ENCODE results near the gene GAB2.
A peak's percentile ranks its signal among the peaks of the same experiment; 100 is the strongest.

GAB2 gene

DNA sequence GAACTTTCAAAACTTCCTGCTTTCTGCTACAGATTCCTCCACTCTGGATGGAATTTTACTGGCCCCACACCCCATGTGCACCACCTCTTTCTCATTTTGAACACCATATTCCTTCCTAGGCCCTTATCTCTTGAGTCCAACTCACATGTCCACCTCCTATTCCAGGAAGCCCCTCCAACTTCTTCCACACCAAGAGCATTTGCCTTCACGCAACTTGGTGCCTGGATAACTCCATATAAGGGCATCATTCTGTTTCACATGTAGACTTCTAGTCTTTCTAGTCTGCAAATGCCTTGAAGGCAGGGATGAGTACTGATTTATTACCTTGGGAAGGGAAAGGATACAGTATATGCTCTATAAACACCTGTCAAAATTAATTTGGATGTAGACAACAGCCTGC lies 17.5 kb downstream of the GAB2 start:
- DNase-seq (ENCODE audit: low spot score), result no peak

DNA sequence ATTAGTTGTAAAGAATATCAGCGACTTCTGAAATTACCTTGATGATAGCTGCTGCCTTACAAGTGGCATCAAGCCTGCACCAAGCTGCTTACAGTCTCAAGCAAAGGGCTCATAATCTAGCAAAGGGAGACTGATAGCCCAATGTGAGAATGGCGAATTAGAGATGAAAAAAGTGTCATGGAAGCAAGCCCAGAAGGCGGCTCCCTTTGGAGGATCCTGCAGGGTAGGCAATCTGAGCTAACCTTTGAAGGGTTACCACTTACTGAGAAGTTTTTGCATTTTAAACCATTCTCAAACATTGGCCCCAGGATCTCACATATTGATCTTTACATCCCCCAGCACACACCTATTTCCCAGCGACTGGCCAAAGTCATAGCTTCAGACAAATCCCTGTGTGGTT lies 18.5 kb downstream of the GAB2 start:
- DNase-seq (ENCODE audit: low spot score), result no peak

DNA sequence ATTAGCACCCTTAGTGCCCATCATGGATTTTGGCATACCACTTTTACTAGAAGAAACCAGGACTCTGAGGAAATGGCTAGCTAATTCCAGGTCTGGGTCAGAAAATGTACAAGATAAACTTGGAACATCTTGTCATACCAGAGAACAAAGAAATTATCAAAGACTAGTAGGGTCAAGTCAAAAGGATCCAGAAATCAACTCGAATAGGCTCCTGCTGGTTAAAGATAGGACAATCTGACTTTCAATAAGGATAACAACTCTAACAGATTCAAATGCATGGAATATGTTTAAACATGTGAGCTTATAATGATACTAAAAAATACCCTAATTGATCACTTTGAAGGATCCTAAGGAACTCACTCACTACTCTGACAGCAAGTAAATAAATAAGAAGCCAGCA lies 18.9 kb downstream of the GAB2 start:
- no peak for DNase-seq (ENCODE audit: low spot score)

DNA sequence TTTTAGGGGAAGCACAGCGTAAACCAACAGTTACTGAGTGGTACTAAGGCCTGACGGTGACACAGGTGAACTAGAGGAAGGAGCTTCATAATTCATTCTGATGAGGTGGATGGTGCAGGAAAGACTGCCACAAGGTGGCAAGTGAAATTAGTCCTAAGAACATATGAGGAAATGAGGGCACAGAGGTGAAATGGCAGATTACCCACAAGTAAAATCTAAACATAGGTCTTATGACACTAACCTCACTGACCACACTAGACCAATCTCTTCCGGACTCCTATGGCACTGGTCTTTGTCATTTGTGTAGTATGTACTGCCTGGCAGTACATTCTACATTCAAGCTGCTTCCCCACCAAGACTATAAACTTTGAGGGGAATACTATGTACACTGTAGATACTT lies 20.2 kb downstream of the GAB2 start:
- DNase-seq (ENCODE audit: low spot score), result no peak

DNA sequence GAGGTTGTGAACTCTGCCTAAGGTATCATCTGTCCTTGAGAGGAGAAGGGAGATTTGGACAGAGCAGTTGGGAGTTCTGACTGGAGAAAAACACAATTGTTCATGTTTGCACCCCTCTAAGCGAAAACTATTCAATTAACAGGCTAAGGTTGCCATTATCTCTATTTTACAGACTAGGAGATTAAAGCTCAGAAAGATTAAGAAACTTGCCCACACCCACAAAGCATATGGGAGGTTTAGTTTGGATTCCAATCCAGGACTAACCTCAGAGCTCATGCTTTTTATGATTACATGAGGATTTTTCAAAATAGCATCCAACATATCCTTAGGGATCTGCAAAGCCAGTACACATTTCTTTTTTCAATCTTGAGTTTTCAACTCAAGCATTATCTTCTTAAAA lies 22.0 kb downstream of the GAB2 start:
- DNase-seq (ENCODE audit: low spot score), result no peak

DNA sequence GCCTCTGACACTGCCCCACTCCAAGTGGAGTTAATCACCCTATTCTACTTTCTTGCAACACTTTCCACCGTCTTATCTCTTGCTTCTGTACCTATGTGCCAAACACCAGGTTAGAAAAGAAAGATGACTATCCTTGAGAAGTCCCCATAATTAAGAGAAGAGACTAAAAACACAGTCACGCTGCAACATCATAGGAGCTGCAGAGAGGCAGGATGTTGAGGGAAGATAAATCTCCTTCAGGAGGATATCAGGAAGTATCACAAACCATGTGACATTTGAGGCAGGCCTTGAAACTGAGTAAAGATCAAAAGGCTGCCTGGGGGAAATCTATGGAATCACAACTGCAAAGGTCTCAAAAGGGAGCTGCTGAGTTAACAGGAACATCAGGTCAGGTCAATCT lies 24.8 kb downstream of the GAB2 start:
- no peak for DNase-seq (ENCODE audit: low spot score)

DNA sequence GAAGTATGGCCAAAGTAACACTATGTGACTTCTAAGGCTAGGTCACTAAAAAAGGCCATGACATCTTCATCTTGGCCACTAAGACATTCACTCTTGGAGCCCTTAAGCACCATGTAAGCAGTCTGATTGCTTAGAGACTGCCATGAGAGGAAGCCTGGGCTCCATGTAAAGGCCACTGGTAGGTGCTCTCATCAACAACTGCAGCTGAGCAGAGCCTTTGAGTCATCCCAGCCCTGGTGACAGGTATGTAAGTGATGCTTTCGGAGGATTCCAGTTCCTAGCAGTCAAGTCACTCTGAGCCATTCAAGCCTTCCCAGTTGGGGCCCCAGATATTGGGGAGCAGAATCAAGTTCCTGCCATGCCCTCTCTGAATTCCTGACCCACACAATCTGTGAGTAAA lies 26.2 kb downstream of the GAB2 start:
- no peak for DNase-seq (ENCODE audit: low spot score)

DNA sequence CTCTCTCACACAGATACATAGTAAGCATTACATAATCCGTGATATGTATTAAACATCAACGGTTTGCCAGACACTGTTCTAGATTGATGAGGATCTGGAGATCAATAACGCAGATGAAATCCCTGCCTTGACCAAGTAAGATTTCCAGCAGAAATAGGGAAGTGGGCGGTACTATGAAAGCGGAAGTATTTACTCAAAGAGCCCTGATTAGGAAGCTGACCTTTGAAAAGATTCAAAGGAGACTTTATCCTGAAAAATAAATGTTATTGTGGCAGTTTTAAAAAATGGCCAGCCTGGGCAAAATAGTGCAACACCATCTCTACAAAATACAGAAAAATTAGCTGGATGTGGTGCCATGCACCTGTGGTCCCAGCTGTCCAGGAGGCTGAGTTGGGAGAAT lies 26.8 kb downstream of the GAB2 start:
- DNase-seq (ENCODE audit: low spot score), result no peak

DNA sequence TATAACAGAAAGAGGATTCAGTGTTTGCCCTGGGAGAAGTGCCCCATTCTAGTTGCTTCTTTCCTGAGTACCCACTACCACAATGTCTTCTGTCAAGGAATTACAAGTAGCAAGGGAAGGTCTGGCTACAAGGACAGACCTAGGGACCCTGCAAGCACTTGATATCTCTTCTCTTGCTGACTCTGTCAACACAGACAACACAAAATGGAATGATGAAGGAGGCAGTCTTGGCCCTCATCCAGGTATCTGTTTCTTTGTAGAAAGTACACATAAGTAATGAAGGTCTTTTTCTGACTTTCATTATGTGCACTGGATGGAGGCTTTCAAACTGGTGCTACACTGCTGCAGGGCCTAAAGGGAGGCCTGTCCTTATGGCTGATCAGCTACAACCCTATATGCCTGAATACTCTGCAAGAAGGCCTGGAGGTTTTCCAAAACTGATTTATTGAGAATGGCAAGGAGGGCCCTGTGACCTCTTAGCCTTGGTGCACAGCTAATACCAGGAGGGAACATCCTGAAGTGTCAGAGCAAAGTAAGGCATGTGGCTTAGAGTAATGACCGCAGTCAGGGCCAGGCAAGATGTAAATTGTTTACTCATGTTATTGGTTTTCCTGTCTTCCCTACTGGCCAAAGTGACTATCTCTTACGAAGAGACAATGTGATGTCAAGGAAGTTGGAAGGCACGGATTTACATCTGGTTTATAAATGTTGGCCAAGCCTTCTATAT lies 31.2 kb downstream of the GAB2 start:
- DNase-seq (ENCODE audit: low spot score), result no peak

DNA sequence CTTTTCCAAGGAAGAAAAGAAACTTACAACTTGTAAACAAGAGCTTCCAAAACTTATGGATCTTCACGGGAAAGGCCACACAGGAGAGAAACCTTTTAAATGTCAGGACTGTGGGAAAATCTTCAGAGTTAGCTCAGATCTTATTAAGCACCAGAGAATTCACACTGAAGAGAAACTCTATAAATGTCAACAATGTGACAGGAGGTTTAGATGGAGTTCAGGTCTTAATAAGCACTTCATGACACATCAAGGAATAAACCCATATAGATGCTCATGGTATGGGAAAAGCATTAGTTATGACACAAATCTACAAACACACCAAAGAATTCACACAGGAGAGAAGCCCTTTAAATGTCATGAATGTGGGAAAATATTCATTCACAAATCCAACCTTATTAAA lies 32.4 kb downstream of the GAB2 start:
- DNase-seq (ENCODE audit: low spot score), result no peak

DNA sequence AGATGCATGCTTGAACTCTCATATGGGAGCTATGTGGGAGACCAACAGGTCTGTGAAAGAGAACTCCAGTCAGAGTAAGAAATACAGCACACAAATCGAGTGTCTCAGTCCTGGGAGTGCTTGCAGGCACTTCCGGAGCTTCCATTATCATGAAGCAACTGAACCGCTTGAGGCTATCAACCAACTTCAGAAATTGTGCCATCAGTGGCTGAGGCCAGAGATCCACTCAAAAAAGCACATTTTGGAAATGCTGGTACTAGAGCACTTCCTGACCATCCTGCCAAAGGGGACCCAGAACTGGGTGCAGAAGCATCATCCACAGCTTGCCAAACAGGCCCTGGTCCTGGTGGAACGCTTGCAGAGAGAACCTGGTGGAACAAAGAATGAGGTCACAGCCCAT lies 33.4 kb downstream of the GAB2 start:
- DNase-seq (ENCODE audit: low spot score), result no peak

DNA sequence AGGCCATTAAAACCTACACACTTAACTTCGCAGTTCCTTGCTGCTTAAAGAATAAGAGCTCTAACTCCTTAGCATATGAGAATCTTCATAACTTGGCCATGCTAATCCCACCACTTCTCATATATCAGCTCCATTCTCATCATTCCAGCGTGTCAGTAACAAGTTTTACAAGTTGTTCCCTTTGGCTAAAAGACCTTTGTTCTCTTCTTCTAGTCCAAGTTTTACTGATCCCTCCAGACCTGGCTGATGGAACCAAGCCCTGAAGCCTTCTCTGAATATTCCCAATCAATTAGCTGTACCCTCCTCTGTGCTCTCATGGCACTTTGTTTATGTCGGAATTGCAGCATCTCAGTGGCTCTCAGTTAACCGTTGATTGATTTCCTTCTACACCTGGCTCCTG lies 35.8 kb downstream of the GAB2 start:
- DNase-seq (ENCODE audit: low spot score), result no peak

DNA sequence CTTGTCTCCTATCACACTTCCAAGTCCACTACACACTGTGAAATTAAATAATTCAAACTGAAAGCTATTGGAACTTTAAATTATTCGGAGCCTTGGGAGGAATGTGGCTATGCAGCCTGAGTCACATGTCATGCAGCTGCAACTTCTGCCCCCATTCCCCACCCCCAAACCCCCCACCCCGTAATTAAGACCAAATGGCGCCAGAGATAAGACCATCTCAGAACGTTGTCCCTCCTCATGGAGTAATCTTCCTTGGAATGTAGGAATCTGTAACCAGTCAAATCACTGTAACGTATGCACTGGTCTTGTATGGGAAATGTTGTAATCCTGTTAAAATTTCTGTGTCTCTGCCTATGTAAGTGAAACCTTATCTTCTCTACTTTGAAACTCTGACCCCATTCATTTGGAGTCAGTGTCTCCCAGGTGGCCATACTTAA lies 37.0 kb downstream of the GAB2 start:
- DNase-seq (ENCODE audit: low spot score), result no peak

DNA sequence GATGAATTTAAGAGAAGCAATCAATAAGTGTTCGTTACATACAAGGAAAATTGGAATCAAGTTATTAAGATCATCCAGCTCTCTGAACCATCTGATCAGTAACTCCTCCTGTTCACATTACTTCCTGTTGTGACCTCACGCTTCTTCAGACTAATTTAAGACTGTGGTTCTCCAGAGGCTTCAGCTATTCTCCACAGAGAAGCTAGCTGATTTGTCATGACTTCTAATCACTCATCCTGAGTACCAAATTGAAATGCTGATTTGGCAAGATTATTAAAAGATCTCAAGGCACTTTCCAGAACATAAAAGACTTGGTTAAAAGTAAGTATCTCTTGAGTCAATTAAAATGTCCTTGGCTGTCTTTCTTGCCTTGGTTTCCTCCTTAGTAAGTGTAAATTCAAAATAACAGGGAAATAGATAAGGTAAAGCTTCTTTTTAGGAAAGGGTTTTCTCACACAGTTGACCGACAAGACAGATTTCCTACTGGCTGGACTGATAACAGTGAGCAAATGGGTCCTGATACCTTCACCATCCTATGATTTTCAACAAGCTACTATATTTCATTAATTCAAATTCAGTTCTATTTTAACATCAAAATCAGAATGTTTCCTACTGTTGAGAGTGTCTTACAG lies 38.5 kb downstream of the GAB2 start:
- no peak for DNase-seq (ENCODE audit: low spot score)

DNA sequence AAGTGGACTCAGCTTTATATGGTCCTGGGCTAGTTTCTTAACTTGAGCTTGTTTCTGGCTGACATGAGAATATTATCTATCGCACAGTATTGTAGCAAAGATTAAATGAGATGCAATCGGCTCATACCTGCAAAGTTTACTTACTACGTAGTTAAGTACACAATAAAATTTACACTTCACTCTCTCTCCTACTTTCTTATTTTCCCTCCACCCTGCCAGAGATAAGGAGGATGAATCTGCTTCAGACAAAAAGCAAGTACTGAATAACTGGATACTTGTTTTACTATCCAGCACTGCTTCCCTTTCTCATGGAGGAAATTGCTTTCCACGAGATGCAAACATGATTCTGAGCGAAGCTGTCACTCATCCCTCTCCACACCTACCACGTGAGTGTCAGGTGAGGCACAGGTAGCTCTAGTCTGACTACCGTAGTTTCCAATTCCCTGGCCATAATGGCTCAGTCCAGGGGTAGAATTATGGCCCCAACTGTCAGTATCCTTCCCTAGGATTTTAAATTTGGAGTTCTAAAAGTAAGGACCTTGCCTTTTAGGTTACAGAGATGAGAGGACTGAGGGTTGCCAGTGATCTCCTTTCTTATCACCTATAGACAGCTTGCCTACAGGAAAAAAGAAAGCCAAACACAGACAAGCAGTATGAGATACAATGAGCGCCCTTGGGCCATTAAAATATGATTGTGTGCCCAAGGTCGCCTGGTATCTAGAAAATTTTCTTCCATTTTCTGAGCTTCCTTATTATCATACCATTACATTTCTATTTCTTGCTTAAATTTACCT lies 39.8 kb downstream of the GAB2 start:
- no peak for DNase-seq (ENCODE audit: low spot score)

DNA sequence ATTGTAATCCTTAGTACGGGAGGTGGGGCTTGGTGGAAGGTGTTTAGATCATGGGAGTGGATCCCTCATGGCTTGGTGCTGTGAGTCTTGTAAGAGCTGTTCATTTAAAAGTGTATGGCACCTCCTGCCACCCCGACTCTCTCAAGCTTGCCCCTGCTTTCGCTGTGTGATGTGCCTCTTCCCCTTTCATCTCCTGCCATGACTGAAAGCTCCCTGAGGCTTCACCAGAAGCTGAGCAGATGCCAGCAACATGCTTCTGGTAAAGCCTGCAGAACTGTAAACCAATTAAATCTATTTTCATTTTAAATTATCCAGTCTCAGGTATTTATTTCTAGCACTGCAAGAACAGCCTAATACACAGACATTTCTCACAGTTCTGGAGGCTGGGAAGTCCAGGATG lies 40.8 kb downstream of the GAB2 start:
- no peak for DNase-seq (ENCODE audit: low spot score)

DNA sequence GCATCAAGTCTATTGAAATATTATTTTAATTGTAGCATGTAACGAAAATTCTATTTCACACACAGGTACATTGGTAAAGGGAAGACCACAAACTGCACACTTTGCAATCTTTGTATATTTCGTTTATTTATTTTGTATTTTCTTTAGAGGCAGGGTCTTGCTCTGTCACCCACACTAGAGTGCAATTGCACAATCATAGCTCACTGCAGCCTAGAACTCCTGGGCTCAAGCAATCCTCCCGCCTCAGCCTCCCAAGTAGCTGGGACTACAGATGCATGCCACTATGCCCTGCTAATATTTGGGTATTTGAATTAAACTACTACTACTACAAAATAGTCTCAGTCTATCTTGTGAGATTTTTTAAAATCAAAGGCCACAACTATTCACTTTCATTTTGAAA lies 42.7 kb downstream of the GAB2 start:
- DNase-seq (ENCODE audit: low spot score), result no peak

DNA sequence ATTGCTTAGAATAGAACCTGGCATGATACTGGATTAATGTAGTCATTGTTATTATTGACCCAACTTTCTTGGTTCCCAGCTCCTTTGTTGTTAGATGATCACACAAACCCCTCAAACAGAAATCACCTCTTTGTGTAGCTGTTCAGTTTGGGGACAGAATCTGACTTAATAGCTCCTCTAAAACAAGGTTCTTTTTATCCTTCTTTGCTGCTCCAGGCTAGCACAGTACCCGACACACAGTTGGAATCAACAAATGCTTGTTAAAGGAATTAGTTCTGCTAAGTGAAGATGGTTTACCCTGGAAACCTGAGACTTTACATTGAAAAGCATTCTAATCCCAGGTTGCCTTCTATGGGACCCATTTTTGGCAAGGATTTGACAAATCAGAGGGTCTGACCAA lies 43.9 kb downstream of the GAB2 start:
- DNase-seq (ENCODE audit: low spot score), result no peak

DNA sequence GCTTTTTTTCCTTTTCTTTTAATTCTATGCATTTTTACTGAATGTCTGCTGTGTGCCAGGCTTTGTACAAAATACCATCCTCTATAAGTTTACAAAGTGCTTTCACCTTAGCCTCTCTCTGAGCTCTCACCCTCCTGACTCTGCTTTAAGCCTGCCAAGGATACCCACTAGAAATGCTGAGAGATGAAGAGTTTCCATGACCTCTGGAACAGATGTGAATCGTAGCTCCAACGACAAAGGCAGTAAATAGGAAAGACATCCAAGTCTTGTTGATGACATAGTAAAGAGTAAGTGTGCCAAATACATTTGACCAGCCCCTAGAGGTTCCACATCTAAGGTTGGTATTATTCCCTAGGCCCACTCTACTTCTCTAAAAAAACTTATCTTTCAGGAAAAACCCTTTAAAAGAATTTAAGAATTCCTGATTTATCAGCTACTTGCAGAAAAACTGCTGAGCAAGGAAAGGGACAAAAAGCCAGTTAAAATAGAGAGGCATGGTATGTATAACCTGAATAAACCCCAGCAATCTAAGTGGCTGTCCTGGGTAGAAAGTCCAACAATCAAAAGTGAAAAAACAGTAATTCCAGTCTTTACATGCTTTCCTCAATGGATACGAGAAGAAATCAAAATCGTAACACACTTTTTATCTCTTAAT lies 45.4 kb downstream of the GAB2 start:
- DNase-seq (ENCODE audit: low spot score), result no peak

DNA sequence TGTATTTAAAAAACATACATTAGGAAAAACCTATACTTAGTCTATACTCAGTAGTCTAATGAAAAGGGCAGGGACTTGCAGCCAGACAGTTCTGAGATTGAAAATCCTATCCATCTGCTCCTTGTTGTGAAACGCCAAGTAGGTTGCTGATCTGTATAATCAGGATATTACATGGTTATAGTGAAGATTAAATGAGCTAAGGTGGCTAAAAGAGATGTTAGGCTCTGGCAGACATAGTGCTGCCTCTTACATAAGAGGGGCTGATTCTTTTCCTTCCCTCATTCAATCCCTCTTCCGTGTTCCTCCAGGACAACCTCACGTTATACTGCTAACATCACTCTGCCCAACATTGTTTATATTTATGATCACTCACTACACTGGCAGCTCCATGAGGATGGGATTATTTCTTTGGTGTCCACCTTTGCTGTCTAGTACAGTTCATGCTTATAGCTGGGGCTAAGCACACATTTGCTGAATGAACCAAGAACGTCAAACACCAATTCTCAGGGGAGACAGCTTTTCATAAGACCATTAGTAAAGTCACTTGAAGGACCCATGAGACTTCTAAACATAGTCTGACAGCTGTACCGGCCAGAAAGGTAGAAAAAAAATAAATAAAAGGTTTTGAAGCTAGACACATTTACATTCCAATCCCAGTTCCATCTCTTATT lies 46.3 kb downstream of the GAB2 start:
- no peak for DNase-seq (ENCODE audit: low spot score)

DNA sequence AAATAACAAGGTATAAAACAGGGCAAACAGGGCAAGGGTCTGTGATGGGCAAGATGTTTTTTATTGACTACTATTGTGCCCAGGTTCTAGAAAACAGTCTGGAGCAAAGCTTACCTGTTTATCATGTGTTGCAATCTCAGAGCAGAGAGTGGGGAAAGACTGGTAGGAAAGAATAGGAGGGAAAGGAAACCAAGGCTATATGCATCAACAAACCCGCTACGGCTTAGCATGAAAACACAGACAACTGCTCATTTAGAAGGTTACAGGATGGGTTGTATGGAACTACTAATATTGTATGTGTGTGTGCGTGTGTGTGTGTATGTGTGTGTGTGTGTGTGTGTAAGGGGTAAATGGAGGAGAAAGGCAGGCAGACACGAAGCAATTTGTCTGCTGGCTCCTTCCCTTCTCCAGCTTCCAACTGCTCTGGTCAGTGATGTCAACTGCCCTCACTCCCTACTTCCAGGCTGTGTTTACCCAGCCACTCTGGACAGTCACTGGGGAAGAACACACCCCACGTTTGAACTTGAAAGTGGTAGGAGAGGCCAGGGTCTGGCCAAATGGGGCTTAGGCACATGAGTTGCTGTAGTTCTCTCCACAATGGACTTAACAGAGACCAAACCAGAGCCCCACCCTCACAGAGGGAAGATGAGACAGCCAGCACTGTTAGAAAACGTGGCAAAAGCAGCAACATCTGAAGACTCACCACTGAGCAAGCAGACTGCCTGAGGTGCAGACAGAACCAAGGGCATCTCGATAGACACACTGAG lies 47.0 kb downstream of the GAB2 start:
- DNase-seq (ENCODE audit: low spot score), result peak; percentile 22
